Hepatocyte (in vitro differentiated cells): Measurements from ENCODE around the gene ASB14.

Source experiments
- EZH2 ChIP-seq: fragments of 200-600 bp; sonication (generic); IDR thresholded peaks from 2 replicates; pipeline ENCODE4 v1.6.1; 2016; ENCODE audit warnings: antibody characterized with exemption, mild to moderate bottlenecking, borderline replicate concordance
- EZH2phosphoT487 ChIP-seq: fragments of 200-600 bp; sonication (generic); IDR thresholded peaks from one replicate; pipeline ENCODE4 v1.6.1; 2018; ENCODE audit warnings: antibody characterized with exemption, mild to moderate bottlenecking, low read depth, moderate library complexity; ENCODE audit not compliant: unreplicated experiment, severe bottlenecking
- TF ChIP-seq, protein P1 (sequence below): fragments of 200-600 bp; sonication (generic); IDR thresholded peaks from 2 replicates; pipeline ENCODE4 v1.5.1; 2016; ENCODE audit warnings: antibody characterized with exemption, mild to moderate bottlenecking; ENCODE audit not compliant: poor library complexity

DNA sequence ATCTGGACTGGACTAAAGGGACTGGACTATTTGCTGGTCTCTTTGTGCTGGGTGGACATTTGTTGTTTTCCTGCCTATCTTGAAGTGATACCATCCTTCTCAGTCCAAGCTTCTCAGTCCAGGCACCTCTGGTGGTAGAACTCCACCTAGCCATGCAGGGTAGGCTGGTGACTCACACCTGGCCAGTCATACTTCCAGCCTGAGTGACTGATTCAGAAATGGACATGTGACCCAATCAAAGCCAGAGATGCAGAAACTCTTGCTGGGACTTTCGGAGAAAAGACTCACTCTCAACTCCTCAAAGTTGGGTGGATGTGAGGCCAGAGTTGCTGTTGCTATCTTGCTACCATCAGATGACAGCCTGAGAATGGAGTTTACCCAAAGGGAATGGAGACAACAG lies 5.6 kb upstream of the ASB14 start:
- TF ChIP-seq, protein P1, sequence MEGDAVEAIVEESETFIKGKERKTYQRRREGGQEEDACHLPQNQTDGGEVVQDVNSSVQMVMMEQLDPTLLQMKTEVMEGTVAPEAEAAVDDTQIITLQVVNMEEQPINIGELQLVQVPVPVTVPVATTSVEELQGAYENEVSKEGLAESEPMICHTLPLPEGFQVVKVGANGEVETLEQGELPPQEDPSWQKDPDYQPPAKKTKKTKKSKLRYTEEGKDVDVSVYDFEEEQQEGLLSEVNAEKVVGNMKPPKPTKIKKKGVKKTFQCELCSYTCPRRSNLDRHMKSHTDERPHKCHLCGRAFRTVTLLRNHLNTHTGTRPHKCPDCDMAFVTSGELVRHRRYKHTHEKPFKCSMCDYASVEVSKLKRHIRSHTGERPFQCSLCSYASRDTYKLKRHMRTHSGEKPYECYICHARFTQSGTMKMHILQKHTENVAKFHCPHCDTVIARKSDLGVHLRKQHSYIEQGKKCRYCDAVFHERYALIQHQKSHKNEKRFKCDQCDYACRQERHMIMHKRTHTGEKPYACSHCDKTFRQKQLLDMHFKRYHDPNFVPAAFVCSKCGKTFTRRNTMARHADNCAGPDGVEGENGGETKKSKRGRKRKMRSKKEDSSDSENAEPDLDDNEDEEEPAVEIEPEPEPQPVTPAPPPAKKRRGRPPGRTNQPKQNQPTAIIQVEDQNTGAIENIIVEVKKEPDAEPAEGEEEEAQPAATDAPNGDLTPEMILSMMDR = no peak
- no peak for TF ChIP-seq EZH2
- no peak for TF ChIP-seq EZH2phosphoT487
